Smooth muscle cell of the umbilical artery (primary cell): ENCODE data around the gene RAD17. TPM values are rescaled to one million over a fixed set of nuclear protein-coding genes. Genes with fewer than 3 reads are reported as not detected.

Source experiments
- total RNA-seq: library from RNA; depleted of rRNA; stranded (reverse); fragments of >200 nt; gene quantifications from 2 replicates; pipeline ENCODE4 v1.2.3, GENCODE V29; 2014

The RAD17 gene
- total RNA-seq, result 17.8 and 19.7 TPM in 2 replicates

GRCh38 chr5:69369340-69370121 lies at the start of gene RAD17, which contains the start of the genes AK6 and TAF9:
RAD17 (plus strand) TSS chr5:69369818; CDS start chr5:69372209, 2,391 bp downstream.
AK6 (minus strand) TSS chr5:69369520; CDS start chr5:69369490, 30 bp downstream.
TAF9 (minus strand) TSS chr5:69369520; CDS start chr5:69365737, 3,783 bp downstream.

GRCh38 chr5:69414885-69415583 lies 45.4 kb downstream of the RAD17 start, which contains the start of gene MARVELD2:
MARVELD2 (plus strand) TSS chr5:69415116; CDS start chr5:69419386, 4,270 bp downstream.

Other genes starting within 250 kb of the RAD17 start
- gene CCNB1, start 202.7 kb upstream of the RAD17 start, total RNA-seq, result 22.0 and 96.2 TPM in 2 replicates
- 3.6 and 10.7 TPM in 2 replicates for gene CENPH, start 180.2 kb upstream of the RAD17 start, total RNA-seq
- gene CDK7, start 134.9 kb upstream of the RAD17 start, total RNA-seq, result 60.0 and 66.8 TPM in 2 replicates
- gene CCDC125, start 37.0 kb upstream of the RAD17 start, total RNA-seq, result 4.5 and 6.0 TPM in 2 replicates
- 35.3 and 59.0 TPM in 2 replicates for gene AK6, start 298 bp upstream of the RAD17 start, total RNA-seq
- gene TAF9, start 298 bp upstream of the RAD17 start, total RNA-seq, result 52.9 and 66.5 TPM in 2 replicates
- 0.30 and 1.3 TPM in 2 replicates for gene MARVELD2, start 45.3 kb downstream of the RAD17 start, total RNA-seq
- 0.59 and 0.74 TPM in 2 replicates for gene OCLN, start 123.0 kb downstream of the RAD17 start, total RNA-seq
- 28.8 and 52.8 TPM in 2 replicates for gene GTF2H2C, start 190.4 kb downstream of the RAD17 start, total RNA-seq